HL-60 (cell line): ENCODE measurements around the gene MANSC4.
"Not testable (repeated sequence)": the region's sequence is repeated elsewhere in the genome, so short reads cannot be mapped to it uniquely, and the experiment has no call there.

Source experiments
- CTCF ChIP-seq: IDR thresholded peaks from one replicate; pipeline ENCODE4 v1.5.1; 2011; ENCODE audit warnings: low read length, control low read depth, inconsistent platforms; ENCODE audit not compliant: insufficient read depth
- POLR2AphosphoS5 ChIP-seq: IDR thresholded peaks from 2 replicates; pipeline ENCODE4 v1.6.1; 2012; ENCODE audit warnings: low read depth

GRCh38 chr12:27734321-27734720 lies 45.7 kb downstream of the MANSC4 start:
- not testable (repeated sequence) for TF ChIP-seq CTCF, POLR2AphosphoS5
